DND-41 (cell line): ENCODE measurements around the gene LRRC30.

Source experiments
- ATAC-seq: fragments of 200-7000 bp; cut with Tn5 transposase; 3 replicates; pipeline ENCODE4 v1.9.1; 2021; ENCODE audit warnings: low read depth; ENCODE audit not compliant: insufficient read depth
- DNase-seq: peaks from one replicate; pipeline ENCODE4 v3.0.0-alpha.2; 2020
- H2AFZ ChIP-seq: 2 replicates; pipeline ENCODE4 v1.6.0; 2012; ENCODE audit warnings: low read depth, low read length
- H3K27ac ChIP-seq: 2 replicates; pipeline ENCODE4 v1.5.1; 2012; ENCODE audit warnings: low read length, inconsistent platforms
- H3K27me3 ChIP-seq: fragments of 200-600 bp; sonication (generic); 2 replicates; pipeline ENCODE4 v1.6.0; 2012; ENCODE audit warnings: low read length, mild to moderate bottlenecking, inconsistent platforms; ENCODE audit not compliant: insufficient read depth, poor library complexity
- H3K36me3 ChIP-seq: 2 replicates; pipeline ENCODE4 v1.5.1; 2012; ENCODE audit warnings: low read length, inconsistent platforms; ENCODE audit not compliant: insufficient read depth
- H3K4me1 ChIP-seq: 2 replicates; pipeline ENCODE4 v1.5.1; 2012; ENCODE audit warnings: mild to moderate bottlenecking, low read length; ENCODE audit not compliant: insufficient read depth
- H3K4me2 ChIP-seq: 2 replicates; pipeline ENCODE4 v1.6.0; 2012; ENCODE audit warnings: mild to moderate bottlenecking, moderate library complexity, low read length, inconsistent platforms; ENCODE audit not compliant: insufficient read depth
- H3K4me3 ChIP-seq, 2 experiments: fragments of 200-600 bp in 1 of 2; shearing (Covaris generic) in 1 of 2; 2 replicates each; pipeline ENCODE4 v1.5.1; 2012 to 2016; ENCODE audit warnings: inconsistent platforms in 2 of 2, low read length in 2 of 2, mild to moderate bottlenecking in 2 of 2, low read depth in 1 of 2, moderate library complexity in 1 of 2
- H3K79me2 ChIP-seq: 2 replicates; pipeline ENCODE4 v1.6.0; 2012; ENCODE audit warnings: low read length, inconsistent platforms; ENCODE audit not compliant: insufficient read depth
- H3K9ac ChIP-seq: 2 replicates; pipeline ENCODE4 v1.6.0; 2012; ENCODE audit warnings: low read depth, mild to moderate bottlenecking, inconsistent platforms, low read length, moderate library complexity
- H3K9me3 ChIP-seq: 2 replicates; pipeline ENCODE4 v1.5.1; 2012; ENCODE audit warnings: low read length, moderate library complexity, mild to moderate bottlenecking, inconsistent platforms; ENCODE audit not compliant: insufficient read depth, severe bottlenecking
- H4K20me1 ChIP-seq: 2 replicates; pipeline ENCODE4 v1.6.0; 2012; ENCODE audit warnings: low read length; ENCODE audit not compliant: insufficient read depth
- CTCF ChIP-seq: IDR thresholded peaks from 2 replicates; pipeline ENCODE4 v1.5.1; 2012; ENCODE audit warnings: borderline replicate concordance, low read length, moderate library complexity, mild to moderate bottlenecking; ENCODE audit not compliant: poor library complexity, severe bottlenecking; ENCODE audit errors: extremely low read depth
- EZH2 ChIP-seq: IDR thresholded peaks from 3 replicates; pipeline ENCODE4 v1.6.1; 2012; ENCODE audit warnings: borderline replicate concordance, low read depth, mild to moderate bottlenecking, moderate library complexity, low read length, inconsistent platforms; ENCODE audit not compliant: severe bottlenecking

LRRC30 gene

GRCh38 chr18:7257426-7257740, 26.5 kb downstream of the LRRC30 start:
- Histone ChIP-seq H3K79me2 (no peaks in the 10 kb centered on the region), H3K36me3 (no peaks in the 10 kb centered on the region), H3K9ac (no peak overlapping the region), H4K20me1 (no peaks in the 10 kb centered on the region), H3K4me1 (no peaks in the 10 kb centered on the region), H3K27me3 (no peaks in the 10 kb centered on the region), H3K9me3 (no peaks in the 10 kb centered on the region), H2AFZ (no peak overlapping the region), H3K27ac (no peak overlapping the region), H3K4me2 (no peak overlapping the region), H3K4me3 (no peak overlapping the region)
- TF ChIP-seq CTCF (no peak), EZH2 (no peak)
- DNase-seq (no peak), ATAC-seq (no peak)

GRCh38 chr18:7259475-7259874, 28.6 kb downstream of the LRRC30 start:
- Histone ChIP-seq H4K20me1 (no peaks in the 10 kb centered on the region), H2AFZ (no peak overlapping the region), H3K27ac (no peak overlapping the region), H3K9me3 (no peaks in the 10 kb centered on the region), H3K4me3 (no peak overlapping the region), H3K36me3 (no peaks in the 10 kb centered on the region), H3K79me2 (no peaks in the 10 kb centered on the region), H3K4me2 (no peak overlapping the region), H3K27me3 (no peaks in the 10 kb centered on the region), H3K4me1 (no peaks in the 10 kb centered on the region), H3K9ac (no peak overlapping the region)
- no peak for DNase-seq
- TF ChIP-seq EZH2 (no peak), CTCF (no peak)
- ATAC-seq: no peak

DNA sequence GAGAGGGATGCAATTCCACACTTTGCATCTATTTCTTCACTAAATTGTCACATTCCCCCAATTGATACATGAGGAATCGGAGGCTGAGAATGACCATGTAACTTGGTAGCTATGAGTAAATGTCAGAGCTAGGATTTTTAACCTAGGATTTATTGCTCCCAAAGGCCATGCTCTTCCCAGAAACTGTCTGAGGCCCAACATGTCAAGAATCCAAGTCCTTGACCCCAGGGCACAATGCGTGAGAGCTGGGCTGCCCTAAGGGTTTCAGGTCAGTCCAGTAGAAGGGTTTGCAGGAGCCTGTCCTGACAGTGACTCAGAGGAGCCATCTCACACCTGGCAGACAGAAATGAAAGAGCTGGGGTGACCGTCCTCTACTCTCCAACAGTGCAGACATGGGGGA, 30.3 kb downstream of the LRRC30 start:
- Histone ChIP-seq H3K4me1 (no peaks in the 10 kb centered on the region), H3K79me2 (no peaks in the 10 kb centered on the region), H3K4me2 (no peak overlapping the region), H3K36me3 (no peaks in the 10 kb centered on the region), H3K27me3 (no peaks in the 10 kb centered on the region), H3K9me3 (no peaks in the 10 kb centered on the region), H2AFZ (no peak overlapping the region), H3K4me3 (no peak overlapping the region), H3K27ac (no peak overlapping the region), H3K9ac (no peak overlapping the region), H4K20me1 (no peaks in the 10 kb centered on the region)
- no peak for DNase-seq
- no peak for ATAC-seq
- no peak for TF ChIP-seq EZH2
- no peak for TF ChIP-seq CTCF

GRCh38 chr18:7267973-7268372, 37.1 kb downstream of the LRRC30 start:
- H3K9me3 ChIP-seq: no peaks in the 10 kb centered on the region
- TF ChIP-seq EZH2 (no peak), CTCF (no peak)
- no peaks in the 10 kb centered on the region for H3K27me3 ChIP-seq
- H3K79me2 ChIP-seq: no peaks in the 10 kb centered on the region
- ATAC-seq: no peak
- H2AFZ ChIP-seq: no peak overlapping the region
- H3K36me3 ChIP-seq: no peaks in the 10 kb centered on the region
- H3K4me1 ChIP-seq: no peaks in the 10 kb centered on the region
- H3K27ac ChIP-seq: no peak overlapping the region
- no peaks in the 10 kb centered on the region for H4K20me1 ChIP-seq
- no peak for DNase-seq
- H3K4me2 ChIP-seq: no peak overlapping the region
- H3K9ac ChIP-seq: no peak overlapping the region
- no peak overlapping the region for H3K4me3 ChIP-seq
